HG03108 (cell line): ENCODE data around the gene GOLGA6L10.
"Not testable (repeated sequence)": the region's sequence is repeated elsewhere in the genome, so short reads cannot be mapped to it uniquely, and the experiment has no call there.

Experiments
- ATAC-seq: cut with Tn5 transposase; IDR thresholded peaks from one replicate; pipeline ENCODE4 v1.9.1; 2021; ENCODE audit warnings: moderate library complexity; ENCODE audit not compliant: unreplicated experiment

GOLGA6L10 gene

GRCh38 chr15:82349375-82349774 is at the start of gene GOLGA6L10:
Gene GOLGA6L10 (minus strand): TSS chr15:82349475. CDS start chr15:82349375, 100 bp downstream.
- not testable (repeated sequence) for ATAC-seq

GRCh38 chr15:82398785-82399184 is 49.5 kb upstream of the GOLGA6L10 start:
- peak; percentile 31 for ATAC-seq

- ATAC-seq: no peak
Observed at GRCh38 chr15:82397817-82398216, 48.5 kb upstream of the GOLGA6L10 start.

GRCh38 chr15:82395788-82396187 is 46.5 kb upstream of the GOLGA6L10 start:
- not testable (repeated sequence) for ATAC-seq

GRCh38 chr15:82393671-82394070 is 44.4 kb upstream of the GOLGA6L10 start:
- ATAC-seq: no peak

- not testable (repeated sequence) for ATAC-seq
Observed at GRCh38 chr15:82392077-82392476, 42.8 kb upstream of the GOLGA6L10 start.

GRCh38 chr15:82390152-82390551 is 40.9 kb upstream of the GOLGA6L10 start:
- ATAC-seq: not testable (repeated sequence)

- ATAC-seq: not testable (repeated sequence)
Observed at GRCh38 chr15:82387209-82387608, 37.9 kb upstream of the GOLGA6L10 start.

- not testable (repeated sequence) for ATAC-seq
Observed at GRCh38 chr15:82381330-82381955, 32.2 kb upstream of the GOLGA6L10 start.

- ATAC-seq: not testable (repeated sequence)
Observed at GRCh38 chr15:82379552-82379951, 30.3 kb upstream of the GOLGA6L10 start.

GRCh38 chr15:82373661-82374060 is 24.4 kb upstream of the GOLGA6L10 start:
- ATAC-seq: not testable (repeated sequence)

GRCh38 chr15:82371656-82372055 is 22.4 kb upstream of the GOLGA6L10 start:
- ATAC-seq: no peak

GRCh38 chr15:82367790-82368189 is 18.5 kb upstream of the GOLGA6L10 start:
- ATAC-seq: not testable (repeated sequence)

GRCh38 chr15:82365692-82366323 is 16.5 kb upstream of the GOLGA6L10 start:
- peak; percentile 93 for ATAC-seq

GRCh38 chr15:82364548-82364947 is 15.3 kb upstream of the GOLGA6L10 start:
- ATAC-seq: not testable (repeated sequence)

- ATAC-seq: not testable (repeated sequence)
Observed at GRCh38 chr15:82362790-82363189, 13.5 kb upstream of the GOLGA6L10 start.

- not testable (repeated sequence) for ATAC-seq
Observed at GRCh38 chr15:82360618-82361017, 11.3 kb upstream of the GOLGA6L10 start.

- ATAC-seq: not testable (repeated sequence)
Observed at GRCh38 chr15:82355055-82355454, 5.8 kb upstream of the GOLGA6L10 start.

GRCh38 chr15:82354546-82354945 is 5.3 kb upstream of the GOLGA6L10 start:
- not testable (repeated sequence) for ATAC-seq

- not testable (repeated sequence) for ATAC-seq
Observed at GRCh38 chr15:82347645-82348044, 1.6 kb downstream of the GOLGA6L10 start.

- not testable (repeated sequence) for ATAC-seq
Observed at GRCh38 chr15:82345176-82345575, 4.1 kb downstream of the GOLGA6L10 start.

- ATAC-seq: not testable (repeated sequence)
Observed at GRCh38 chr15:82344421-82344820, 4.9 kb downstream of the GOLGA6L10 start.
